Bronchial epithelial cell (primary cell): ENCODE data around the gene MYOF. TPM values are rescaled to one million over a fixed set of nuclear protein-coding genes. Genes with fewer than 3 reads are reported as not detected.
"Not testable (repeated sequence)": the region's sequence is repeated elsewhere in the genome, so short reads cannot be mapped to it uniquely, and the experiment has no call there.

Source experiments
- DNase-seq: peaks from one replicate; pipeline ENCODE4 v3.0.0-alpha.2; 2010; ENCODE audit warnings: low read depth
- FAIRE-seq: peaks from 2 replicates; lab custom pipeline; 2011; peaks lifted over from hg19 to GRCh38; lab: Jason Lieb, UNC
- H3K27me3 ChIP-seq: 2 replicates; pipeline ENCODE4 v1.5.1; 2011; ENCODE audit warnings: low read length; ENCODE audit not compliant: control insufficient read depth, insufficient read depth
- H3K36me3 ChIP-seq: 2 replicates; pipeline ENCODE4 v1.5.1; 2011; ENCODE audit warnings: low read length; ENCODE audit not compliant: control insufficient read depth, insufficient read depth
- H3K4me3 ChIP-seq: 2 replicates; pipeline ENCODE4 v1.5.1; 2011; ENCODE audit warnings: mild to moderate bottlenecking, low read depth, low read length, control low read depth
- total RNA-seq: library from RNA; depleted of rRNA; stranded (reverse); fragments of >200 nt; gene quantifications from 2 replicates; pipeline ENCODE4 v1.2.1, GENCODE V29; 2014
- TF ChIP-seq, protein P1 (sequence below): IDR thresholded peaks from 2 replicates; pipeline ENCODE4 v1.5.1; 2011; ENCODE audit warnings: mild to moderate bottlenecking, moderate library complexity, low read length, control low read depth, inconsistent platforms; ENCODE audit not compliant: insufficient read depth, severe bottlenecking

The MYOF gene
- total RNA-seq, 1 donor from 2014 or later = 133 TPM

DNA sequence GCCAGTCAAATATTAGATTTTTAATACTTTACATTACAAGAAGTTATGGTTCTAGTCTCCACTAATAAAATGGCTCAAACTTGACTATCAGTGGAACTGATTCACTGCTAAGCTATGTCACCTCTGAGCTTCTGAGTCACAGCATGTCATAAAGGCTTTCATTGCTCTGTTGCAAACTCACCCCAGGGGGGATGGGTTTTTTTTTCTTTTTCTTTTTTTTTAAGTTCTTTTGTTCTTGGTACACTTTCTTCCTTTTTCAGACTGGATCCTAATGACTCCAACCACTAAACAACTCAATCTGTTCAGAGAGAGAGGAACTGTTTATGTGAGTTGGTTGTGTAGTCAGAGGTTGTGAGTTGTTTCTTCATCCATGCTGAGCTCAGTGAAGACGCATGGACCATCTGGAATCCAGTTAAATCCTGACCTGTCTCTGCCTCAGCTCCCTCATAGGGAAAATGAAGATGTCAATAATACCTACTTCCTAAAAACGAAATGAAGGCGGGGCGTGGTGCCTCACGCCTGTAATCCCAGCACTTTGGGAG lies 11.0 kb downstream of the MYOF start:
- no peak for FAIRE-seq
- Histone ChIP-seq H3K27me3 (no peaks in the 10 kb centered on the region), H3K4me3 (no peak overlapping the region), H3K36me3 (peaks cover 8% of the 10 kb centered on the region)
- TF ChIP-seq, protein P1, sequence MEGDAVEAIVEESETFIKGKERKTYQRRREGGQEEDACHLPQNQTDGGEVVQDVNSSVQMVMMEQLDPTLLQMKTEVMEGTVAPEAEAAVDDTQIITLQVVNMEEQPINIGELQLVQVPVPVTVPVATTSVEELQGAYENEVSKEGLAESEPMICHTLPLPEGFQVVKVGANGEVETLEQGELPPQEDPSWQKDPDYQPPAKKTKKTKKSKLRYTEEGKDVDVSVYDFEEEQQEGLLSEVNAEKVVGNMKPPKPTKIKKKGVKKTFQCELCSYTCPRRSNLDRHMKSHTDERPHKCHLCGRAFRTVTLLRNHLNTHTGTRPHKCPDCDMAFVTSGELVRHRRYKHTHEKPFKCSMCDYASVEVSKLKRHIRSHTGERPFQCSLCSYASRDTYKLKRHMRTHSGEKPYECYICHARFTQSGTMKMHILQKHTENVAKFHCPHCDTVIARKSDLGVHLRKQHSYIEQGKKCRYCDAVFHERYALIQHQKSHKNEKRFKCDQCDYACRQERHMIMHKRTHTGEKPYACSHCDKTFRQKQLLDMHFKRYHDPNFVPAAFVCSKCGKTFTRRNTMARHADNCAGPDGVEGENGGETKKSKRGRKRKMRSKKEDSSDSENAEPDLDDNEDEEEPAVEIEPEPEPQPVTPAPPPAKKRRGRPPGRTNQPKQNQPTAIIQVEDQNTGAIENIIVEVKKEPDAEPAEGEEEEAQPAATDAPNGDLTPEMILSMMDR = no peak
- peak; percentile 95 for DNase-seq

DNA sequence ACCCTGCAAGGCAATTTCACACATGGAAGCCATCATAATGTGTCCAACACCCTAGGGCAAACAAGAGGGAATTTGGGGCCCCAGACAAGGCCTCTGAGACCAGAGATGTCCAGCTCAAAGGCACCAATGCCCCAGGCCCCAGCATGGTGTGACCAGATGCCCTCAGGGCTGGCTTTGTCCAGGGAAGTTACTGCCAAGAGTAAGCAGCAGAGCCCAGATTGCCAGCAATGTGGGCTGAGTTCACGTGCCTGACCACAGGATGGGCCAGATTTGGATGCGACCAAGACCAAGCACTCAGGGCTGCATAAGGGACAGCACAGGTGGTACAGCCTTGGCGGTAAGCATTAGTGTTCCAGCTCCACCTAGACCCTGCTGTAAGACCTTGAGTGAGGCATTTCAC lies 12.7 kb downstream of the MYOF start:
- TF ChIP-seq, protein P1 = no peak
- Histone ChIP-seq H3K27me3 (no peaks in the 10 kb centered on the region), H3K4me3 (no peak overlapping the region), H3K36me3 (peaks cover 8% of the 10 kb centered on the region)
- DNase-seq (no peak), FAIRE-seq (no peak)

DNA sequence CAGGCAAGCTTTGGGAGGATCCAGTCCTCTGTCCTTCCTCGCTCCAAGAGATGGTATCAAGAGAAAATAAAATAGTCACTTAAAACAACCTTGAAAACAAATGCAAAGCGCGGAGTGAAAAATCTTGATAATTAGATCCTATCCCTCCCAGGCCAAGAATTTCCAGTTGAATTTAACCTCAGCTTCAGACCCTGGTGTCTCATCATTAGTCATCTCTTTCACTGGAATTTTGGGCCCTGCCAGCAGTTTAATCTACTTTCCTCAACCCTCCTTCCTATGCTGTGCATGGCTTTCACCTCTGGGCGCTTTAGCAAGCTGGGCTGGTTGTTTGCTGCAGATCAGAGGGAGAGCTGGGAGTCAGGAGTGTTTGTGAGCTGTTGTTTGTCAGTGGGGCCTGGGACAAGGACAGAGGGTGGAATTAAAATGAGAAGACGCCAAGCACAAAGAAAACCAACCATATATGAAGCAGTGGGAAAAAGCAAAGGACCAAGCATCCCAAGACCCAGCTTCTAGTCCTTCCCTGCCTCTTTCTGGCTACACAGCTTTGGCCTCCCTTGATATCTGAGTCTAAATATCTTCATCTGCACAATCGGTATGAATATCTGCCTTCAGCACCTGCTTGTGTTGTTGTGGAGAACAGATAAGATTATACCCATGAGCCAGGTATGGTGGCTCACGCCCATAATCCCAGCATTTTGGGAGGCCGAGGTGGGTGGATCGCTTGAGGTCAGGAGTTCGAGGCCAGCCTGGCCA lies 13.5 kb downstream of the MYOF start:
- peak; percentile 91 for DNase-seq
- H3K4me3 ChIP-seq = no peak overlapping the region
- no peaks in the 10 kb centered on the region for H3K27me3 ChIP-seq
- H3K36me3 ChIP-seq = peaks cover 6% of the 10 kb centered on the region
- TF ChIP-seq, protein P1 = no peak
- no peak for FAIRE-seq

DNA sequence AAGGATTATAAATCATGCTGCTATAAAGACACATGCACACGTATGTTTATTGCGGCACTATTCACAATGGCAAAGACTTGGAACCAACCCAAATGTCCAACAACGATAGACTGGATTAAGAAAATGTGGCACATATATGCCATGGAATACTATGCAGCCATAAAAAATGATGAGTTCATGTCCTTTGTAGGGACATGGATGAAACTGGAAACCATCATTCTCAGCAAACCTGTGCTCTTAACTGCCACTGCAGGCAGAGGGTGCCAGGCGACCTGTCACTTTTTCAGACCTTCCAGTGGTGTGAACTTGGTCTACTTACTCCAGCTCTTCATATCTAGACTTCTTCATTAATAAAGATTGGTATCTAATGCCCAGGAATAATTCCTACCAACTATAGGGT lies 14.5 kb downstream of the MYOF start:
- not testable (repeated sequence) for H3K36me3 ChIP-seq, H3K27me3 ChIP-seq, H3K4me3 ChIP-seq, FAIRE-seq, DNase-seq

DNA sequence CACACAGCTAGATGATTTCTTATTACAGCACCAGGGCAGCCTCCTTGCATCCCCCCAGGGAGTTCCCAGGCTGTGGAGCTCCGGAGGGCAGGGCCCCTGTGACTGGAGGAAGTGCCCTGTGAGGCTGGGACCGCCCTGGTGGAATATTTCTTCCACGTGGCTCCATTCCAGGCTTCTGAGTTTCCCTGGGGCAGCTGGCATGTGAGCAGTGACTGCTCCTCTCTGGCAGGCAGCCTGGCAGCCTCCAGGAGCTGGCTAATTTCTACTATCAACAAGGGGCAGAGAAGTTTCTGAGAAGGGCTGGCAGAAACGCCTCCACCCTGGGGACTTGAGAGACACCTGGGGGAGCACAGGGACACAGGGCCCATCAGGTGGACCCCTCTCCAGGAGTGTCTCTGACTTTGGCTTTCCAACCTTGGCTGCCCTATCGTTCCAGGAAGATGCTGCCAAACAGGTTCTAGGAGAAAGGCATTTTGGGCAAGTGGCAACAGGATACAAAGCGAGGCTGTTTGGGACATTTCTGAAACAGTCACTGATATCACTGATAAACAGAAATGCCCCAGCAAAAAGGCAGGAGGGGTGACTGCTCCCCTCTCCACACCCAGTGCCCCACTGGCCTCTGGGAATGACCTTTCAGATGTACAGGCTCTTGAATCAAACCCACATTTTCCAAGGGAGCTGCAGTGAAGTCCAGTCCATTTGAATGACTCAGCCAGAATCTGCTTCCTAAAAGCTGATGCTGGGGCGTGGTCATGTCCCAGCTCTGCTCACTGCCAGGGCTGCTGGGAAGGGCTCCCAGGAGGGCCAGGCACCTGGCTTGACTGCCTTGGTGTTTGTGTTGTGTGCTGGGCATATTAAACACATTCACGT lies 16.1 kb downstream of the MYOF start:
- peaks cover 5% of the 10 kb centered on the region for H3K36me3 ChIP-seq
- TF ChIP-seq, protein P1 = no peak
- FAIRE-seq (no peak), DNase-seq (peak; percentile 96)
- no peak overlapping the region for H3K4me3 ChIP-seq
- no peaks in the 10 kb centered on the region for H3K27me3 ChIP-seq

DNA sequence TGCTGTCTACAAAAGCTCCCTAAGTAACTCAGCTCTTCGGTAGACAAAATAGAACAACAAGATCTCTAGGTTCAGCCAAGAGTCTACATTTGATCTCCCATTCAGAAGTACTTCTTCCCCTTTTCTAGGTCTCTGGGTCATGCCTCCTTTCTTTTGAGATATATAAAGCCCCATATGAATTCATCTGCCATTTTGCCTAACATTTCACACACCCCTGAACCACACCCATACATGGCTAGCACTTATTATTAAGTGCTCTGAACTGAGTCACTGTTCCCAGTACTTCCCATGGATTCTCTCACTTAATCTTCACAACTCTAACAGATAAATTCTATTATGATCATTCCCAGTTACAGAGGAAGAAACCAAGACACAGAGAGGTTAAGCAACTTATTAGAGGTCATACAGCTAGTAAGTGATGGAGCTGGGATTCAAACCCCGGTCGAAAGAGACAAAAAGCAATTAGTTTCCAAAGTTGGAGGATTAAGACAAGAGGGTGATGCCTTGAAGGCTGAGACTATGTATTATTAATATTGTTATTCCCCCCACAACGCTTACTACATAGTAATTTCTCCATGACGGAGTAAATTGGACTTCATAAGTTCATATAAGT lies 17.3 kb downstream of the MYOF start:
- no peak for FAIRE-seq
- TF ChIP-seq, protein P1 = no peak
- peaks cover 9% of the 10 kb centered on the region for H3K36me3 ChIP-seq
- peak; percentile 76 for DNase-seq
- no peak overlapping the region for H3K4me3 ChIP-seq
- H3K27me3 ChIP-seq = no peaks in the 10 kb centered on the region
